Activated T-helper 1 cell treated with Interleukin-2 at 50 U/mL for 16 hours (primary cell): ENCODE measurements around the gene SYF2.
A peak's percentile ranks its signal among the peaks of the same experiment; 100 is the strongest.
"Not testable (repeated sequence)": the region's sequence is repeated elsewhere in the genome, so short reads cannot be mapped to it uniquely, and the experiment has no call there.

ENCODE experiments used
- DNase-seq: peaks from one replicate; pipeline ENCODE4 v3.0.0-alpha.2; 2020; ENCODE audit warnings: low read depth

The SYF2 gene

DNA sequence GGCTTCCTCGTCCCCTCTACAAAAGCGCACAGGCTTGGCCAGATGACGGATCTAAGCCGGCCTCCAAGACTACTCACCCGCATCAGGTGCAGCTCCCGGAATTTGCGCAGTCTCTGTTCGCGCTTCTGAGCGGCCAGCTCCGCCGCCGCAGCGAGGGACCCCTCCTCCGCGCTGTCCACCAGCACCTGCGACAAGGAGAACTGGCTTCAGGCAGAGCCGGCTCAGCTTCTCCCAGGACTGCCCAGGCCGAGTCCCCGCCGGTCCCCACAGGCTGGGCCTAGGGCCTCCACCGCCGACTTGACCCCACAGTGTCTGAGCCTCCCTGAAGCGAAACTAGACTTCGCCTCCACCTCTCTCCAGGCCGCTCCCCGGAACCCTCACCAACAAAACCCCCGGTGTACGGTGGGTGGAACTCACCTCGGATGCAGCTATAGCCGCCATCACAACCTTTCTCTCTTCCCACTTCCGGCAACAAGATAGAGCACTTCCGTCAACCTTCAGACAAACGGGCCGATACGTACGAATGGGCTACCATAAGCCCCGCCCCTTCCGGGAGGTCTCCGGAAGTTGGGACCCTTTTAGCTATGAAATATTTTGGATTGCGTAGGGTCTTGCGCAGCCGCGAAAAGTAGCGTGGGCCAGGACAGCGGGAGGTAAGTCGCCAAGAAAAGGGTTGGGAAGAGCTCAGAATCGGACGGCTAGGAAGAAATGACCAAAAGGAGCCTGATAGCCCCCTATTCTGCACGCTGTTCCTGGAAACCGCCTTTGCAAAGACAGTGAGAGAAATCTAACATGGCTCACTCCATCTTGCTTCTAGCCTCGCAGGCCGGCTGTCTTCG is at the start of gene SYF2:
Gene SYF2 (minus strand): TSS at position 476 of the 839 bp plus-strand sequence. CDS start 35 bp downstream, at position 441.
- peak; percentile 79 for DNase-seq

DNA sequence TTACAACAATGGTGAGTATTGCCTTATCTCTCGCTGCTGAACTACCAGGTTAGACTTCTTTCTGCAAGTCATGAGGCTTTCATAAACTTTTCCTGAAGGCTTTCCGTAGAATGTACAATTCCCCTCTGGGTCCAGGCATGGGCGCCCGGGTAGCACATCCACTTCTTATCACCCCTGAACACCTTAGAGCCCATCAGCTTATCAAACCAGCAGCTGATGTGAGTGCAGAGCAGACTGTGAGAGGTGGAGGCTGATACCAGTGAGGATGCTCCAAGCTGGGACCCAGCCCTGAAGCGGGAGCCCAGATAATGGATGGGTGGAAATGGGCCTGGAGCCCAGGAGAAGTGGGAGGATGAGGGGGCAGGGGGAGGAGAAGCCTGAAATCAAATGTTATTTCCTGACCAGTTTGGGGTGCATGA is 47.4 kb upstream of the SYF2 start:
- not testable (repeated sequence) for DNase-seq

DNA sequence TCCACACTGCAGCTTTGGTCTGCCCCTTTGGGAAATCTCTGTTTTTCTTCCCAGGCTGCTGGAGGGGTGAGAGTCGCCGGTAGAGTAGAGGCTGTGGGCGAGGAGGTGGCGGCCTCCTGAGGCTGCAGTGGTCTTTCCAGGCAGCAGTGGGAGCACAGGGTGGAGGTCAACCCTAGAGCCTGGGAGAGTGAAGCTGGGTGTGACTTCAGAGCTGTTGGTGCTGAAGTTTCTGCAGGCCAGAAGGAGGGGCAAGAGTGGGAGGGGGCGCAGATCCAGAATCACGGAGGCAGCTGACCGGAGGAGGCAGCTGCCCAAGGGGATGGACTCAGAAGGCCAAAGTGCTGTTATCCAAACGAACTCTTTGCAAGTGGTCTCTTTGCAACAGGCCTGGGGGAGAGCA is 46.5 kb upstream of the SYF2 start:
- DNase-seq, result not testable (repeated sequence)

DNA sequence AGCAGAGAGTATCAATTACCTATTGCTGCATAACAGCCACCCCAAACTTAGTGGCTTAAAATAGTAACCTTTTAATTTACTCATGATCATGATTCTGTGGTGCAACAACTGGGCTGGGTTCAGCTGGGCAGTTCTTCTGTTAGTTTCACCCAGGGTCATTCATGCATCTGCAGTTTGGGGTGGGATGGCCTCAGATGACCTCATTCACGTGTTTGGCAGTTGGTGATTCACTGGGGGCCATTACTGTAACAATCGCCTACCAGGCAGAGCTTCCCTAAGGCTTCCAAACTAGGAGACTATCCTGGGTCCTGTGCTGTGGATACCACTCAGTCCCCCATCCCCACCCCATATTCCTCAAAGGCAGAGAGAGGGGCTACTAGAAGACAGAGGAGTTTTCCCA is 46.1 kb upstream of the SYF2 start:
- DNase-seq, result not testable (repeated sequence)

DNA sequence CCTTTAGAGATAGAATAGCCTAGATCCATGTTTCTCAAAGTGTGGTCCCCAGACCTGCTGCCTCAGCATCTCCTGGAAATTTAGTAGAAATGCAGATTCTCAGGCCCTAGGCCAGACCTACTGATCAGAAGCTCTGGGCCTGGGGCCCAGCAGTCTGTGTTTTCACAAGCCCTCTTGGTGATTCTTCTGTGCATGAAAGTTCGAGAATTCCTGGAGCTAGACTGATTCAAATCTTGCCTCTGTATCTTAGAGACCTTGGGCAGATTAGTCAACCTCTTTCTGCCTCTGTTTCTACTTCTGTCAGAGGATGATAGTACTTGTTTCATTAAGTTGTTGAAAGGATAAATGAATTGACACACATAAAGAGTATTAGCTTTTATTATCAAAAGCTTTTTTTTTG is 45.0 kb upstream of the SYF2 start:
- DNase-seq, result not testable (repeated sequence)

DNA sequence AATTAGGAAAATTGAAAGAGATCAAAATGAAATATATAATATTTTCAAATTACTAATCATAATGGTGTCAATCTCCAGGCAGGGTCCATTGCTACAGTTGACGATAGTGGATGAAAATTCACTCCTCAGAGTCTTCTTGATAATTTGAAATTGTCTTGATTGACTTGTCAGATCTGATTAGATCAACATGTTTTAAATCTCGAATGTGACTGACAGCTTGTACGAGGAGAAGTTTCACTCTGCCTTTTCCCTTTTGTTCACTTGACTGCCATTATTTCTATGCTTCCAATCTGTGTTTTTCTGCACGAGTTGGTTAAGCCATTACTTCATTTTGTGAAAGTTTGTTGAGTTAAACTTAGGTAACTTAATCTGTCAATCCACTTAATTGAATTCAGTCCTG is 43.3 kb upstream of the SYF2 start:
- not testable (repeated sequence) for DNase-seq

DNA sequence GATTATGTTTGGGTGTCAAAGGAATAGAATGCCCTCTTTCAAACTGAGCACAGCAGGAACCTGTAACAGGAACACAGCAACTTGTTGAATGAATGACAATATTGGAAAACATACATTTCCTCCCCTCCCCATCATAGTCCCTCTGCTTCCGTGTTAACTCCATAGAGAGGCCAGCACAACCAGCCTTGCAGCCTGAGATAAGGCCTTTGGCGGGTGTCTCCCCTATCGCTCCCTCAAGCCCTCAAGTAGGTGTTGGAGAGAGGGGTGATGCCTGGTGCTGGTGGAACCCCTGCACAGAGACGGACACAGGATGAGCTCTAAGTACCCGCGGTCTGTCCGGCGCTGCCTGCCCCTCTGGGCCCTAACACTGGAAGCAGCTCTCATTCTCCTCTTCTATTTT is 39.9 kb upstream of the SYF2 start, which contains the start of gene RHD:
Gene RHD (plus strand): TSS at position 272 of the 400 bp plus-strand sequence. CDS start 39 bp downstream, at position 311.
- DNase-seq, result not testable (repeated sequence)

DNA sequence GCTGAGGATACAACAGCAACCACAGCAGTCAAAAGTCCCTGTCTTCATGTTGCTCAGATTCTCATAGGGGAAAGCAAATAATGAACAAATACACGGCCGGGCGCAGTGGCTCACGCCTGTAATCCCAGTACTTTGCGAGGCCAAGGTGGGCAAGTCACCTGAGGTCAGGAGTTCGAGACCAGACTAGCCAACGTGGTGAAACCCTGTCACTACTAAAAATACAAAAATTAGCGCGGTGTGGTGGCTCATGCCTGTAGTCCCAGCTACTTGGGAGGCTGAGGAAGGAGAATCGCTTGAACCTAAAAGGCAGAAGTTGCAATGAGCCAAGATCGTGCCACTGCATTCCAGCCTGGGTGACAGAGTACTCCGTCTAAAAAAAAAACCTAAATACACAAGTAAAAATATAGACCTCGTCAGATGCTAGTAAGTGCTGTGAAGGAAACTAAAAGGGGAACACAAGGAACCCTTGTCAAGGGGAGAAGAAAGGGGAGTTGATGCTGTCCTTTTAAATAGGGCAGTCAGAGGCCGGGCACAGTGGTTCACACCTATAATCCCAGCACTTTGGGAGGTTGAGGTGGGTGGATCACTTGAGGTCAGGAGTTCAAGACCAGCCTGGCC is 36.0 kb upstream of the SYF2 start:
- DNase-seq, result not testable (repeated sequence)

DNA sequence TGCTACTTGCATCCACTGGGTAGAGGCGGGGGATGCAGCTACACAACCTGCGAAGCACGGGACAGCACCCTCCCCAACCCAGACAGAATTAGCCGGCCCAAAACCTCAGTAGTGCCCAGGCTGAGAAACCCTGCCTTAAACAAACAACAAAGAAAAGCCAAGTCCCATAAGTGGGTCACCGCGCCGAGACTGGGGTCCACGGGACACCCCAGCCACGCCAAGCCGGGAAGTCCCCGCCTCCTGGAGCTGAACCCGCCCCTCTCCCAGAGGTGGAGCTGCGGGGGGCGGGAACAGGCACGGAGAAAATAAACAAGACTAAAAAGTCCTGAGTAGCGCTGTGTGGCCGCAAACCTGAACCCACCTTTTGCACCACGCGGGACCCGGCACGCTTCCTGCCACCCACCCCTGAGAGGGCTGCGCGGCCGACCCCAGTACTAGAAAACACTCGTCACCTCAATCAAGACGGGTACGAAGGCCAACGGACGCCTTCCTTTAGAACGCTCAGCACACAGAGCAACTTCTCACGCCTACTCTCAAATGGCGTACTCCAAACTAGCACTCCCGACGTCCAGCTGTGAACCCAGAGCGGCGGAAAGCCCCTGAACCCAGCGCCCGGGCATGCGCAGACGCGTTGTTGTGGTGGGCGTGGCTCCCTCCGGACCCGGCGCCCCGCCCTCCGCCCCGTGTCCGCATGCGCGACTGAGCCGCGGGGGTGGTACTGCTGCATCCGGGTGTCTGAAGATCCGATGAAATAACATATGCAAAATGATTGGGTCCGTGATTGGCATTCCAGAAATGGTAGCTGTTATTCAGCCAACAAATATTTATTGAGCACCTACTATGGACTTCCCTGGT is 35.2 kb upstream of the SYF2 start:
- DNase-seq, result peak; percentile 88

DNA sequence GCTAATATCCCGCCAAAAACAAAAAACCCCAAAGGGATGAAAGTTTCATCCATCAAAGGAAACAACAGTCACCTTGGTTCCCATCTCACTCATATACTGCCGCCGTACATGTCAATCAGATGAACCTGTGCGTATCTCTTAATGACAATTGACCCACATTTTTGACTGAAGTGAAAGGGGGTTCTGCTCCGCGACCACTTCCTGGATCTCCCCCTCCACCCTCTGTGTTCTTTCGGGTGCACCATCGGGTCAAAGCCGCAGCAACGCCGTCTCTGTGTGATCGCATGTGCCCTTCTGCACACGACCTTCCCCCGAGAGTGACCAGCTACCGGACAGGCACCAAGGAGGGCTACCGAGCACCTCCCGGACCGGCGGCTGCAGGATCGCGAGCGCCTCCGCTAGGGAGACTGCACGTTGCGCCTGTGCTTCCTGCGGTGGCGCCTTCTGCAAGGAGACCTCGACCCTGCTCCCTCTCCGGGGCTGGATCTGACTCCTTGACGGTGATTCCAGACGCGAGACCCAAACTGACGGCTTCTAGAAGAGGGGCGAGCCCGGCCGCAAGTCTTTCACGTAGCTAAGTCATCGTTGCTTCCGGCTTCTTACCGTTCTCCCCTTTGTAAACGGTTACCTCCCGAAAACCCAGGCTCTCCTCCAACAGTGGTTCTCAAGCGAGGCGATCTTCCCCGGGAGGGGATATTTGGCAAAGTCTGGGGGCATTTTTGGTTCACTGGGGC is 34.4 kb upstream of the SYF2 start:
- DNase-seq, result not testable (repeated sequence)

DNA sequence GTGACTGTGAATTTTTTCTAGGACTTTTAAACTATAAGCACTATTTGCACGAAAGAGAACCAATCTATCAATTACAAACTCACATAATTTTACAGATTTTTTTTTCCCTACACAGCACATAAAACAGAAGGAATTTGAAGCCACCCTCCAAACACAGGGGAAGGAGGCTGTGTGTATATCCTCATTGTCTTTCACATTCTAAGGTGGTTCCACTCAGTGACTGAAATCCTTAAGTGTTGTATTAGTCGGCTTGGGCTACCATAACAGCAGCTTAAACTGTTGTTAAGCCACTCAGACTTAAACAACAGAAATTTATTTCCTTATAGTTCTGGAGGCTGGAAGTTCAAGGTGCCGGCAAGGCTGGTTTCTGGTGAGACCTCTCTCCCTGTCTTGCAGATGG is 28.0 kb upstream of the SYF2 start:
- DNase-seq, result not testable (repeated sequence)

DNA sequence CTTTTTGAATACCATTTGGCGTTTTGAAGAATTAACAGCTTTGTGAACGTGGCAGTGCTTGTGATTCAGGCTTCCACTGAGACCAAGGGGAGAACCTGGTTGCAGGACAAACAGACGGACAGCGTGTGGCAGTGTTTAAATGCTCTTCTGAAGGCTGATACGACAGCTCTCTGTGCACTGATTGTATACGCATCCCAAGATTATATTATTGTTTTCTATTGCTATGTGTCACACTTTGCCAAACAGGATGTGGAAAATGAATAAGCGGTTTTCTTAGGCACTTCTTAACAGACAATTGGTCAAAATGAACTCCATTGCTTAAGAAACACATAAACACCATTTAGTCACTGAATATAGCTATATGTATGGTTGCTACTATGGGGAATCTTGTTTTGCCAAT is 27.5 kb upstream of the SYF2 start:
- not testable (repeated sequence) for DNase-seq

DNA sequence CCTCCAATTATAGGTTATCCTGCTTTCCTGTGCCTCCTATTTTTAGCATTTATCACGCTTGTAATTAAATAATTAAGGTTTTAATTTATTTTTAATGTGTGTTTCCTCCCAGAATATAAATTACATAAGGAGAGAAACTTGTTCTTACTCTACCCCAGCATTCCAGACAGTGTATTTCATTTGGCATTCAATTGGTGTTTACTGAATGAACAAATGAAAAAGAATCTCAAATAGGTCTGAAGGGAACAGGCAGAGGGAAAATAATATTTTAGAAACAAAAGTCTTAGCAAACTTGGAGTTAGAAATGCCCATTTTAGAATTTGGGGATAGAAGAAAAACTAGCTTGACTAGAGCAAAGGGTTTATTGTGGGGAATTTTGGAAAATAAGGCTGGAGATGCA is 24.9 kb upstream of the SYF2 start:
- no peak for DNase-seq

DNA sequence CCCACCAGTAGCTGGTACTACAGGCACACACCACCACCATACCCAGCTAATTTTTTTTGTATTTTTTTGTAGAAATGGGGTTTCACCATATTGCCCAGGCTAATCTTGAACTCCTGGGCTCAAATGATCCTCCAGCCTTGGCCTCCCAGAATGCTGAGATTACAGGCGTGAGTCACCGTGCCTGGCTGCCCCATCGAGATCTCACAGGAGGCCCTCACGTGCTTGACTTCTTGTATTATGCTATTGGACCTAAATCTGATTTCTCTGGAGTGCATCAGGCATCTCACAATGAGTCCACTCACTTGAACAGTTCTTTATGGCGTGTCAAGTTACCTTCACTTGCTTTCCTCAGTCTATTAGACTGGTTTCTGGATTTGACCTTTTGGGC is 24.3 kb upstream of the SYF2 start:
- no peak for DNase-seq

DNA sequence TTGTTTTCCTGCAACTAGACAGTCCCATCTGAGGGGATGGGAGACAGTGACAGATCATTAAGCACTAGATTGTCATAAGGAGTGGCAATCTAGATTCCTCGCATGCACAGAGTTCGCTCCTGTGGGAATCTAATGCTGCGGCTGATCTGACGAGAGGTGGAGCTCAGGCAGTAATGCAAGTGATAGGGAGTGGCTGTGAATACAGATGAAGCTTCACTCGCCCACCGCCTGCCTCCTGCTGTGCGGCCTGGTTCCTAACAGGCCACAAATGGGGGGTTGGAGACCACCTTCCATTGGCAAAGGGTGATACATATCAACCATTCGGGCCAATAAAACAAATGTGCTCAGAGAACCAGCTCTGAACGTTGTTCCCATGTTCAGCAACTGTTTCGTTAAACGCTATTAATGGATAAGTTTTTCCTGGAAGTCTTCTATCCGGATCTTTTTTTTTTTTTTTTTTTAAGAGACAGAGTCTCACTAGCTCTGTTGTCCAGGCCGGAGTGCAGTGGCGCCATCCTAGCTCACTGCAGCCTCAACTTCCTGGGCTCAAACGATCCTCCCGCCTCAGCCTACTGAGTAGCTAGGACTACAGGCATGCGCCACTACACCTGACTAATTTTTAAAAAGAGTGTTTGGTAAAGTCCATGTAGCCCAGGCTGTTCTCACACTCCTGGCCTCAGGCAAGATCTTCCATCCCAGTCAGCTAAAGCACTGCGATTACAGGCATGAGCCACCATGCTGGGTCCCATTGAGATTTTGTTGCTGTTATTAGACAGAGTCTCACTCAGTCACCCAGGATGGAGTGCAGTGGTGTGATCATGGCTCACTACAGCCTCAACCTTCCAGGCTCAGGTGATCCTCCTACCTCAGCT is 23.6 kb upstream of the SYF2 start:
- DNase-seq, result no peak

DNA sequence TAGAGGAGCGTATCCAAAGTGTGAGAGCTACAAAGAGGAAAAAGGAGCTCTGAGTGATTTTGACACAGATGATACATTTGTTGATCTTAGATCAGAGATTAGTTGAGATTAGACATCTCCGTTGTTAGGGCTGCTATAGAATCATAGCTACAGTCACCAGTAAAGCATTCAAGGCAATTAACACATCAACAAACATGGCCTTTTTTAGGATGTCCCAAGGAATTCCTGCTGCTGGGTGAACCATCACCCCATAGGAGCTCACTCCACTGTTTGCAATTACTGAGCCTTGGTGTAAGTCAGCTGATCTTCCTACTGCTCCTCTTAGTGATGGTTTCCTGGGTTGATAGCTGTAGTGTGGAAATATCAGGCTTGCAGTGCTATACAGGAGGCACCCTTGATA is 21.6 kb upstream of the SYF2 start:
- no peak for DNase-seq

DNA sequence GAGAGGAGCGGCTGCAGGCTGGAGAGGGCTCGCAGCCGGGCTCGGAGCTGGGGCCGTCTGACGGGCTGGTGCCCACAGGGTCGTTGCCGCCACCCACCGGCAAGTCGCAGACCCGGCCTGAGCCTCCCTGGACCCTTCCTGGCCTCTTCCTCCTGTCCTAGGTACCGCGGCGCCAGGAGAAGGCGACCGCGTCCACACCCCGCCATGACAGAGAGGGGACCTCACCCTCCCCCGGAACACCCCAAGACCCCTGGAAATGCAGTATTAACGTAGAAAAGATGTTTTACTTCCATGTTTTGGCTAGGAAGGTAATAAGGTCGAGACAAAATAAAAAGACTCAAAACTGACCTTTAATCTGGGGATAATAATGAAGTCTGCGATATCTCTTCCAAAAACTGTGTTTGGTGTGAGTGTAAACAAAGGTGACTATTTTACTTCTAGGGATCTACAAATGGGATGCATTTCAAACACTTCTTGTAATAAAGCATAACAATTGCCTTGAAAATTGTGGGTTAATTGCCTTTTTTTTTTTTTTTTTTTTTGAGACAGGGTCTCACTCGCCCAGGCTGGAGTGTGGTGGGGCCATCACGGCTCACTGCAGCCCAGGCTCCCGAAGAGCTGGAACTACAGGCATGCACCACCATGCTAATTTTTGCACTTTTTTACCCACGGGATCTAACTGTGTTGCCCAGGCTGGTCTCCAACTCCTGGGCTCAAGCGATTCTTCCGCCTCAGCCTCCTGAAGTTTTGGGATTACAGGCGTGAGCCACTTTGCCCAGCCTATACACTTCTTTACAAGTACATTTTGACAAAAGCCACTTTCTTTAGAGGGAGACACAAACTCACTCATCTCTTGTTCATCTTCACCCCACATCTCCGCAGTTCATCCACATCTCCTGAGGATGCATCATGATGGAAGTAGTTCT is 15.8 kb upstream of the SYF2 start:
- DNase-seq, result no peak

DNA sequence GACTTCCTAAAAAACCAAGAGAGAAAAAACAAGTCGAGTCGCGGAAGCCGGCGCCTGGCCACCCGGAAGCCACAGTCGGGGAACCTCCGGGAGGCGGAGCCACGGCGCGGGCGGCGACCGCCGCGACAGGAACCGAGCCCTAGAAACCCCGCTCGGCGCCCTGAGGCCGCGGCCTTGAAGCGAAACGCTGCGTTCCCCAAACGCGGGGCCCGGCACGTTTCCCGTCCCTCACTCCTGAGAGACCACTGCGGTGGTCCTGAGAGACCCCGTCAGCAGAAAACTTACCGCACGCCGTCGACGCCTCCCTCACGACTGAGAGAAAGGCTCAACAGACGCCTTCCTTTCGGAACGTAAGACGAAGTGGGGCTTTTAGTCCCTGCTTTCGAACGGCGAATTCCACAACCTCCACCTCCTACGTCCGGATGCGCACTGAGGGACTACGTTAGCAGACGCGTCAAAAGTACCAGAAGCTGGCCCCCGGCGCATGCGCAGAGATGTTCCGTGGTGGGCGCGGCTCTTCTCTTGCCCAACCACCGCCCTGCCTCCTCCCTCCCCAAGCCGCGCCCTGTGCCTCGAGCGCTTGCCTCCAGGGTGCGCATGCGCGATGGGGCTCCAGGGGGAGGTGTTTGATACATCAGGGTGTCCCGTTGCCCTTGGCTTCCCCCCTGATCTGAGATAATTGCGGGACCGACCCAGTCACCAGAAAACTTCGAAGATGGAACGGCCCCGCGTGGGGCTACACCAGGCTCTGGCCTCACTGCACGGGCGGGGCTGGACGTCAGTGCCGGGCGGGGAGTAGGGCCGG is 14.9 kb upstream of the SYF2 start, which contains the start of gene RSRP1:
Gene RSRP1 (minus strand): TSS at position 431 of the 805 bp plus-strand sequence. CDS start 491 bp downstream, outside the sequence.
- peak; percentile 100 for DNase-seq

DNA sequence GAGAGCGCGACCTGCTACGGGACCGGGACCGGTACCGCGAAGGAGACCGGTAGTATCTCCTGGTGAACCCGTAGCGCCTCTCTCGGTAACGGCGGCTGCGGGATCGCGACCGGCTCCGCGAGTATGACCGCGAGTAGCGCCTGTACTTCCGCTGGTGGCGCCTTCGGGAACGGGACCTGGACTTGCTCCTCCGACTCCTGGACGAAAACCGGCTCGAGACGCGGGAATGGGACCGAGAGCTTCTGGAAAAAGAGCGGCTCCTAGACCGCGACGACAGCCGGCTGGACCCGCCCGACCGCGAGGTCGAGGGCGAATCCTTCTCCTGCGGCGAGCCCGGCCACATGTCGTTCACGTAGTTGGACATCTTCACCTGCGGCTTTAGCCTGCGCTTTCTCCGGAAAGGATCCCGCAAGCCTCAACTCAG is 14.3 kb upstream of the SYF2 start:
- no peak for DNase-seq
